Right cardiac atrium (tissue), 5 donors: ENCODE results near the gene MAMLD1. TPM values are rescaled to one million over a fixed set of nuclear protein-coding genes. Genes with fewer than 3 reads are reported as not detected.

Experiments
- ATAC-seq, 2 donors: fragments of 200-7000 bp; cut with Tn5 transposase; one replicate each; pipeline versions ENCODE4 v1.8.0 to v1.9.1; 2020; ENCODE audit warnings: moderate library complexity in 2 of 2, mild to moderate bottlenecking in 1 of 2
- DNase-seq, 3 donors: peaks; one replicate each; pipeline ENCODE4 v3.0.0-alpha.2; 2020
- H3K27ac ChIP-seq: one replicate; pipeline ENCODE4 v1.5.1; 2013; ENCODE audit warnings: mild to moderate bottlenecking, low read length, control low read depth, moderate library complexity
- H3K27me3 ChIP-seq: one replicate; pipeline ENCODE4 v1.6.1; 2013; ENCODE audit not compliant: control insufficient read depth, insufficient read depth
- H3K4me1 ChIP-seq: one replicate; pipeline ENCODE4 v1.6.1; 2013; ENCODE audit warnings: low read length; ENCODE audit not compliant: control insufficient read depth, insufficient read depth
- H3K4me3 ChIP-seq: one replicate; pipeline ENCODE4 v1.5.1; 2013; ENCODE audit warnings: low read length, control low read depth
- H3K9me3 ChIP-seq: one replicate; pipeline ENCODE4 v1.6.1; 2013; ENCODE audit warnings: low read length; ENCODE audit not compliant: control insufficient read depth
- whole genome bisulfite sequencing: extraction: QIAGEN DNeasy Blood & Tissue Kit; methylation state at CpG from one replicate; pipeline ENCODE4 v1.1.7; 2013; 5-methylcytosine and 5-hydroxymethylcytosine counted together
- intact Hi-C, 4 donors: fragments of 100-400 bp; cut with DNase I; formaldehyde crosslinking; loops; one replicate each; pipeline versions ENCODE4 v1.11.0 to v1.14.0; 2022 to 2023
- polyA plus RNA-seq: library from polyadenylated mRNA; stranded (reverse); fragments of 200-250 nt; gene quantifications from one replicate; pipeline ENCODE4 v1.2.3, GENCODE V29; 2013
- total RNA-seq, 4 donors: library from RNA; stranded (reverse); fragmentation: NEBNext Ultra II Directional; extraction: Animal tissue kit (Norgen Biotek cat#: 25700); gene quantifications; one replicate each; pipeline ENCODE4 v1.2.1, GENCODE V29; 2021
- donor health status: healthy with polysubstance abuse.
- donor health status: DM: no; HTN: yes; CAD: no.
- donor health status: DM: no; HTN: no; CAD: no.
- donor health status: DM: no; HTN: yes; CAD: no; lungs with severe emphysema.
- donor health status: DM: yes; HTN: yes; CAD: no.

Gene MAMLD1
- total and polyA plus RNA-seq, 5 donors, result 1.3 to 3.1 (median 2.6) TPM

- Histone ChIP-seq H3K4me1 (peaks cover 5% of the 10 kb centered on the region), H3K9me3 (no peaks in the 10 kb centered on the region), H3K27ac (no peak overlapping the region), H3K4me3 (no peak overlapping the region), H3K27me3 (no peaks in the 10 kb centered on the region)
- intact Hi-C loops, result no loop called here
- 85% methylated on average over 5 of the region's 5 CpGs for WGBS
- DNase-seq (no peak), ATAC-seq (no peak)
Observed at GRCh38 chrX:150408007-150408406, 44.9 kb downstream of the MAMLD1 start.

- Histone ChIP-seq H3K27me3 (no peaks in the 10 kb centered on the region), H3K4me3 (no peak overlapping the region), H3K4me1 (peaks cover 5% of the 10 kb centered on the region), H3K9me3 (no peaks in the 10 kb centered on the region), H3K27ac (no peak overlapping the region)
- DNase-seq (no peak), ATAC-seq (no peak)
- WGBS, result 86% methylated on average over 2 of the region's 2 CpGs
- intact Hi-C loops, result no loop called here
Observed at GRCh38 chrX:150408561-150408960, 45.4 kb downstream of the MAMLD1 start.

- H3K9me3 ChIP-seq, result no peaks in the 10 kb centered on the region
- intact Hi-C loops, result no loop called here
- H3K27me3 ChIP-seq, result no peaks in the 10 kb centered on the region
- H3K4me1 ChIP-seq, result peaks cover 5% of the 10 kb centered on the region
- DNase-seq, result no peak
- peak; percentile 58 to 62 for ATAC-seq
- no peak overlapping the region for H3K27ac ChIP-seq
- WGBS, result 50% methylated on average over 3 of the region's 3 CpGs
- no peak overlapping the region for H3K4me3 ChIP-seq
Observed at GRCh38 chrX:150409486-150409885, 46.4 kb downstream of the MAMLD1 start.

DNA sequence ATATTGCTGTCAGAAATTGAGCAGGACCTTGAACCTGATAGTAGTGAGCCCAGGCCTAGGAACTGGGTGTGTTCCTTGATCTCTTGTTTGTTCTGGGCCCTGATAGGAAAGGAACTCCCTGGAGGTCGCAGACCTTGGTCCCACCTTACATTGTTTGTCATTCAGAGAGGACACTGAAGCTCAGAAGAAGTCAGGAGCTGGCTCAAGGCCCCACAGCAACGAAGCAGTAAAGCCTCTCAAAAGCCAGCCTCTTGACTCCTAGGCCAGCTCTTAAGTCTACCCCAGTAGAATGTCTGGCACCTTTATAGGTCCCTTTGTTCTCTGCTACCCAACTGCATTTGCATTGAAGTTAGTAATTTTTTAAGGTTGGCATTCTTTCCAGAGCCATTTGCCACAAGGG lies 46.8 kb downstream of the MAMLD1 start:
- intact Hi-C loops, result no loop called here
- Histone ChIP-seq H3K27me3 (no peaks in the 10 kb centered on the region), H3K4me1 (peaks cover 5% of the 10 kb centered on the region), H3K27ac (no peak overlapping the region), H3K4me3 (no peak overlapping the region), H3K9me3 (no peaks in the 10 kb centered on the region)
- peak in 1 of 2 donors; percentile 81 for ATAC-seq
- 67% methylated on average over 2 of the region's 2 CpGs for WGBS
- DNase-seq, result no peak

DNA sequence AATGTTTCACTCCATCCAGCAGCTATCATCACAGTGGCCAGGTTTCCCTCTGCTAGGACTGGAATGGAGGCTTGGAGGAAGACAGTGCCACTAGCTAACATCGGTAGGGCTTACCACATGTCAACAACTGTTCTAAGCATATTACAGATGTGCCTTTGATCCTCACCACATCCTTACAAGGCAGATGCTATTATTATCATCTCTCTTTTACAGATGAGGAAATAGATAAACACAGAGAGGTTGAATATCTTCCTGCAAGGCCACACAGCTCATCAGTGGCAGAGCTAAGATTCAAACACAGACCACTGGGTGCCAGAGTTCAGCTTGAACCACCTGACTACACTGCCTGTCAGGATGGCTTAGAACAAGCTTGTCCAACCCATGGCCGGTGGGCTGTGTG lies 47.4 kb downstream of the MAMLD1 start:
- H3K27me3 ChIP-seq, result no peaks in the 10 kb centered on the region
- WGBS, result 56% methylated on average over 2 of the region's 2 CpGs
- intact Hi-C loops, result no loop called here
- H3K4me3 ChIP-seq, result no peak overlapping the region
- no peak overlapping the region for H3K27ac ChIP-seq
- ATAC-seq, result no peak
- DNase-seq, result no peak
- H3K4me1 ChIP-seq, result peaks cover 3% of the 10 kb centered on the region
- no peaks in the 10 kb centered on the region for H3K9me3 ChIP-seq

DNA sequence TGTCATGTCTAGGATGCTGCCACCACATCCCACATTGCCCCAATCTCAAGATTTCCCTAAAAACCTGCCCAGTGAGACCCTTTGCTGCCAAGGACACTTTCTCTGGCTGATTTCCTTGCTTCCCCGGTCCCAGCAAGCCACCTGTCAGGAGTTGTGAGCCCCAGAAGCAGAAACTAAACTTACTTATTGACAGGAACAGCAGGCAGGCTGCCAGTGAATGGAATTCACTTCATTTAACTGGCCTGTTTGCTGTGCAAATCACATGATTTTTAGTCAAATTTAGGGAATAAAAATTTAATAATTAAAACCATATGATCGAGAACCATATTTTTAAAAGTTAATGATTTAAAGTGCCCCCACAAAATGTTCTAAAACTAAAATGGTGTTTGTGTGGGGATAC lies 48.5 kb downstream of the MAMLD1 start:
- Histone ChIP-seq H3K4me1 (peaks cover 3% of the 10 kb centered on the region), H3K4me3 (no peak overlapping the region), H3K9me3 (no peaks in the 10 kb centered on the region), H3K27ac (no peak overlapping the region), H3K27me3 (no peaks in the 10 kb centered on the region)
- 76% methylated on average over 2 of the region's 2 CpGs for WGBS
- intact Hi-C loops, result no loop called here
- ATAC-seq (no peak), DNase-seq (no peak)

GRCh38 chrX:150414228-150414627 lies 51.1 kb downstream of the MAMLD1 start:
- H3K4me1 ChIP-seq, result peaks cover 2% of the 10 kb centered on the region
- 87% methylated on average over 2 of the region's 2 CpGs for whole genome bisulfite sequencing
- no peak overlapping the region for H3K4me3 ChIP-seq
- no peaks in the 10 kb centered on the region for H3K9me3 ChIP-seq
- no peak overlapping the region for H3K27ac ChIP-seq
- no peak for DNase-seq
- no peak for ATAC-seq
- H3K27me3 ChIP-seq, result no peaks in the 10 kb centered on the region
- intact Hi-C loops, result no loop called here

GRCh38 chrX:150416469-150416868 lies 53.4 kb downstream of the MAMLD1 start:
- WGBS, result 81% methylated on average over 6 of the region's 6 CpGs
- no peaks in the 10 kb centered on the region for H3K27me3 ChIP-seq

GRCh38 chrX:150421816-150422215 lies 58.7 kb downstream of the MAMLD1 start:
- Histone ChIP-seq H3K9me3 (no peaks in the 10 kb centered on the region), H3K27me3 (no peaks in the 10 kb centered on the region), H3K4me3 (no peak overlapping the region), H3K4me1 (no peaks in the 10 kb centered on the region), H3K27ac (no peak overlapping the region)
- DNase-seq (peak; percentile 55 to 80 (median 64)), ATAC-seq (peak; percentile 80 to 82)
- intact Hi-C loops, result no loop called here
- 32% methylated on average over 8 of the region's 8 CpGs for WGBS

More at GRCh38 chrX:150416469-150416868, 53.4 kb downstream of the MAMLD1 start:
- Histone ChIP-seq H3K4me3 (no peak overlapping the region), H3K4me1 (no peaks in the 10 kb centered on the region), H3K9me3 (no peaks in the 10 kb centered on the region), H3K27ac (no peak overlapping the region)
- intact Hi-C loops, result no loop called here
- DNase-seq (no peak), ATAC-seq (no peak)

- Histone ChIP-seq H3K27me3 (no peaks in the 10 kb centered on the region), H3K9me3 (no peaks in the 10 kb centered on the region), H3K4me3 (no peak overlapping the region), H3K27ac (no peak overlapping the region), H3K4me1 (no peaks in the 10 kb centered on the region)
- intact Hi-C loops, result no loop called here
- ATAC-seq, result no peak
- DNase-seq, result no peak
- 71% methylated on average over 1 of the region's 1 CpG for WGBS
Observed at GRCh38 chrX:150429594-150429993, 66.5 kb downstream of the MAMLD1 start.

GRCh38 chrX:150436195-150436594 lies 73.1 kb downstream of the MAMLD1 start:
- no peaks in the 10 kb centered on the region for H3K27me3 ChIP-seq
- H3K9me3 ChIP-seq, result no peaks in the 10 kb centered on the region
- ATAC-seq (no peak), DNase-seq (no peak)
- no peaks in the 10 kb centered on the region for H3K4me1 ChIP-seq
- H3K4me3 ChIP-seq, result no peak overlapping the region
- no peak overlapping the region for H3K27ac ChIP-seq
- intact Hi-C loops, result no loop called here

DNA sequence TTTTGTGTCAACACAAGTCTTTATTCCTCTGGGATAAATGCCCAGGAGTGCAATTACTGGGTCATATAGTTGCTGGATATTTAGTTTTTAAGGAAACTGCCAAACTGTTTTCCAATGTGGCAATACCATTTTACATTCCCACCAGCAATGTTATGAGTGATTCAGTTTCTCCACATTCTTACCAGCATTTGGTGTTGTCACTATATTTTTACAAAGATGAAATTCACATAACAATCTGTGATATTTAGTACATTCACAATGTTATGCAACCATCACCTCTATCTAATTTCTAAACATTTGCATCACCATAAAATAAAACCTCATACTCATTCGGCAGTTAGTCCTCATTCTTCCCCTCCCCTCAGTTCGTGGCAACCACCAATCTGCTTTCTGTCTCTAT lies 75.0 kb downstream of the MAMLD1 start:
- no peak overlapping the region for H3K27ac ChIP-seq
- H3K9me3 ChIP-seq, result no peaks in the 10 kb centered on the region
- no peaks in the 10 kb centered on the region for H3K4me1 ChIP-seq
- DNase-seq (no peak), ATAC-seq (no peak)
- 90% methylated on average over 2 of the region's 2 CpGs for WGBS
- no peak overlapping the region for H3K4me3 ChIP-seq
- H3K27me3 ChIP-seq, result no peaks in the 10 kb centered on the region
- intact Hi-C loops, result no loop called here
